NCI-H510A (cell line): ENCODE results near the gene AKR1B1.

ENCODE experiments used
- DNase-seq: peaks from one replicate; lab custom pipeline; 2025; lab: John Stamatoyannopoulos, UW

The AKR1B1 gene

DNA sequence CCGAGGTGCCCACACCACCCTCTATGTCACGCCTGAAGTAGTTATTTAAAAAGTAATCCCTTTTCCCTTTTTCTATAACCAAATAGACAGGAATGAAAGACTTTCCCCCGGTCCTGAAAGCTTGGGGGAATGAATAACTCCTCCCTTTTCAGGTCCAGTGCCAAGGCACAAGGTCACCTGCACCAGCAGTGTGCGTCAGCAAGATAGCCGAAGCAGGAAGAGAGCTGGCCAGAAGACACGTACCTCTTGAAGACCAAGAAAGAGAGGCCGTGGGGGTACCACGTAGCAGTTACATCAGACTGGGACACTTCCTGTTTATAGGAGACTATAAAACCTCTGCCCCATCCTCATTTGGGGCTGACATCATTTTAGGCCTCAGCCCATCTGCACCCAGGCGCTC lies 10.7 kb upstream of the AKR1B1 start:
- no peak for DNase-seq

DNA sequence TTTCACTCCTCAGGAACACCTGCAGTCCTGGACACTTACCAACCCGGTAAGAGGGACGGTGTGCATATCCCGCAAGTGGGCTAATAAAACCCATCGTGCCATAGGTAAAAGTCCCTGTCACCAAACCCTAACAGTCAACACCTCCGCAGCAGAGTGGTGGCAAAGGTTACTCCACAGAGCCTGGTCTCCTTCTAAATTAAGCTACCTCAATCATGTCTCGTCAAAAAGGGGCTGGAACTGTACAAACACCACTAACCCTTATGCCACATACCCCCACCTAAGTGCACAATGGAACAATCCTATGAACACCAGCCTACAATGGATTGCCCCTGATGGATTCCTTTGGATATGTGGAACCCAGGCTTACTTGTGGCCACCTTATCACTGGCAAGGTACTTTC lies 9.6 kb upstream of the AKR1B1 start:
- DNase-seq: no peak

DNA sequence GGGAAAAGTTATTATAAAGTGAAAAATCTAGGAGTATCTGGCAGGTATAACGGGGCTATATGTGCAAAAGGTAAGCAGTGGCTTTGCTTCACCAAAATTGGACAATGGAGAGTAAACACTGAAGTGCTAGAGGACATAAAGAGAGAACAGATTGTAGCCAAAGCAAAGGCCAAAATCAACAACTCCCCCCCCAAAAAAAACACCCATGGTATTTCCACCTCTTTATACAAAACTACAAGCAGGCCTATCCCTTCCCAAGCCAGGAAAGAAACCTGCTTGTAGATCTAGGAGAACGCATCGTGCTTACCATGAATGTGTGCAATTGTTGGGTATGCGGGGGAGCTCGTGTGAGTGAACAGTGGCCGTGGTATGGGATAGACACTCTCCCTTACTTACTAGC lies 9.2 kb upstream of the AKR1B1 start:
- no peak for DNase-seq

DNA sequence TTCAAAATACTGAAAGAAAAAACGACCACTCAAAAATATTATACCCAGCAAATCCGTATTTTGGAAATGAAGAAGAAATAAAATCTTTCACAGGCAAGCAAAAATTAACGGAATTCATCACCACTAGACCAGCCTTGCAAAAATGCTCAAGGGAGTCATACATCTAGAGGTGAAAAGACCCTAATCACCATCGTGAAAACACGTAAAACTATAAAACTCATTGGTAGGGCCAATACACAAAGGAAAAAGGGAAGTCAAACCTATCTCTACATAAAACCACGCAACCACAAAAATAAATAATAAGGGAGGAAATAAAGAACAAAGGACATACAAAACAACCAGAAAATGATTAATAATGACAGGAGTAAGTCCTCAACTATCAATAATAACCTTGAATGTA lies 6.6 kb upstream of the AKR1B1 start:
- DNase-seq: no peak

DNA sequence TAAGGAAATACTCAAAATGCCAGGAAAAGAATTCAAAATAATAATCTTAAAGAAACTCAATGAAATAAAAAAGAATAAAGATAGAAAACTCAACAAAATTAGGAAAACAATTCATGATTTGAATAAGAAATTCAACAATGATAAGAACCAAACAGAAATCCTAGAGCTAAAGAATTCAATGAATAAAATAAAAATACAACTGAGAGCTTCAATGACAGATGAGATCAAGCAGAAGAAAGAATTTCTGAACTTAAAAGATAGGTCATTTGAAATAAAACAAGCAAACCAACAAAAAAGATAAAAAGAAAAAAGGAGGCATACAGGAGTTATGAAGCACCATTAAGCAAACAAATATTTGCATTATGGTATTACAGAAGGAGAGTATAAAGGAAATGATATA lies 5.6 kb upstream of the AKR1B1 start:
- DNase-seq: no peak

DNA sequence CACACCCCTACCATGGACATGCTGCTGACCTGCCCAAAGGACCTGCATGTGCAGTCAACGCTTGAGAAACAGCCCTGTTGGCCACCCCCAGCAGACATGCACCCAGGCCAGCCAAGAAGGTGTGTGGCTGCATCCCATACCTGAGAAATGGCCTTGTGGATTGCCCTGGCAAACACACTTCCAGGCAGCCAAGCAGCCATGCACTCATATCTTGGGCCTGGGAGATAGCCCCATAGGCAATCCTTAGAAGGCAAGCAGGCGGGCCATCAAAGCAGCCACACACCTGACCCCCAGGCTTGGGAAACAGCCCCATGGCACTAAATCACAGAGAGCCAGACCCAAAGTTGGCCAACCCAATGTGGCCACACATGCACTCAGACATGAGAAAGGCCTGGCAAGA lies 4.9 kb upstream of the AKR1B1 start:
- no peak for DNase-seq

DNA sequence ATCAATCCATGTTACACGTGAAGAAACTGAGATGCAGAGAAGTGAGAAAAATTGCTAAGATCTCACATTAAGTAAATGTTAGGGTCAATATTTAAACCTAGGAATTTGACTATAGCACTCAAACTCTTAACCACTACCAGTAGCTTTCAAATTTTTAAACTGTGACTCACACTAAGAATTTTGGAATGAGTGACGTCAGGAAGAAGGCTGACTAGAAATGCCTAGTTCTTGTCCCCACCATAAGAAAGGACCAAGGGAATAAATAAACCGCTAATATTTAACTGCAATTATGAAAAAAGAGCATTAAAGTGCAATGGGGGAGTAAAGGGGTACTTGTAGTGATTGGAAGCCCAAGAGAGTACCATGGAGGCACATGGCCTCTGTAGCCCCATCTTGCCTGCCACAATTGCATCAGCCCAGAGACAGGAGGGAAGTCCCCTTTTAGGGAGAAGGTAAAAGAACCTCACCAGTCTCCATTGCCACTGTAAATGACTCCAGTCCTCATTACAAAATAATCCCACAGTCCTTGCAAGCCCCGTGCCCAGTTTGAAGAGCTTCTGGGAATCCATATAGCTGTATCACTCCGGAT lies 3.5 kb upstream of the AKR1B1 start:
- DNase-seq: no peak

DNA sequence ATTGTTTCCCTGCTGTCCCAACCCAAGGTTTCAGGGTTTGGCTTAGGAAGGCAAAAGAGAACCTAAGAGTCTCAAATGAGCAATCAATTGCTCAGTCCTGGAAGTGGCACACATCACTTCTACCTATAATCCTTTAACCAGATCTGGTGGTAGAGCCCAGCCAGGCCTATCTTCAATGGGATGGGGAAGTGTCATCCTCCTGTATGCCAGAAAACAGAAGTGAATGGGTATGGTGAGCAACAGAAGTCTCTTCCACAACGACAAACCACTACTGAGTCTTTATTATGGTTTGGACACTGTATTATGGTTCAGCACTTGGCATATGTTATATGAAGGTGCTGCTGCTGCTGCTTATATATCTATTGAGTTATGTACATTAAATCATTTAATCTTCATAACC lies 3.0 kb upstream of the AKR1B1 start:
- no peak for DNase-seq

DNA sequence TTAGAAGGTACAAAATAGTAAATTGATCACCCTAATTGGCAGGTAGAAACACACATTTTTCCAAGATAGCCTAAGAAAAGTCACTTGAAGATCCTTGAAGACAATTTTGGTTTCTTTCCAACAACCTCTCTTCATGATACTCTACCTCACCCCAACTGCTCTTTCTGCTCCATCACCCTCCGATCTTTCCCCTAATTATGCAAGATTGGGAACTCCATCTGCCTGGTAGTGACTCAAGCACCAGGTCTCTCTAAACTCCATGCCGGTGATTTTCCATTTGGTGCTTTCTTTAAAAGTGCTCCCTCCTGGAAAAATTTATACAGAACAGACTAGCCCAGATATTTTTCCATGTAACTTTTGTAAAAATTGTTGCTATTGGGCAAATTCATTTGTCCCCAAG lies 1.1 kb upstream of the AKR1B1 start:
- no peak for DNase-seq

DNA sequence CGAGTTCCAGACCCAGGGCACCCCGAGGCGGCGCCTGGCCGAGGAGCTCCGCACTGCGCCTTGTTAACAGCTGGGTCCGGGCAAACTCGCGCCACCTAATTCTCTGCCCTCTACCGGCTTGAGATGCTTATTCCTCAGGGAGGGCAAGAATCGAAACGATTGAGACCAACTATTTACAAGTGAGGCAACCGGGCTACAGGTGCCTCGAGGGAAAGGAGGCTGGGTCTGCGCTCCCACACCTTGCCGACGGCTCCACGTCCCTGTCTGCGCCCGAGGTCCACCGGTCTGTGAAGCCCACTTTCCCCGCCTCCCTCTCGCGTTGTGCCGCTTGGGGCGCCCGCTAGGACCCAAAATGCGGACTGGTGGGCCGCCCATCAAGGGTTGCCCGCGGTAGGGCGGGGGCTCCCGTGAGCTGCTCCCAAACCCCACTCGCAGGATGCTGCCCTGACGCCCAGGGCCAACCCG lies 527 bp downstream of the AKR1B1 start:
- DNase-seq: no peak

DNA sequence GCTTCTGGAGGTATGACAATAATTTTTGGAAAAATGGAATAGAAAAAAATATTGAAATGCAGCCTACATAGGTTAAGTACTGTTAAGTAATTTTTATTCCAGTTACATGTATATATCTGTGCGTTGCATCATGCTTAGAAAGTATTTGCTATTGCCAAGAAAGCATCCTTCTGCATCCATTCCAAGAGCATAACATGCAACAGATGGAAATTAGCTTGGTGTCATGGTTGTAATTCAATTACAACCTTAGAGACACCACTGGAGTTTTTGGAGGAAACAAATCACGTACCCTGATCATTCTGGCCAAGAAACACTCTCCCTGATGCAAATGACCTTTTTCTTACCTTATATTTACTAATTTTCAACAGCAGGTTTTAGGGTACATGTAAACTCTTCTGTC lies 1.7 kb downstream of the AKR1B1 start:
- no peak for DNase-seq

DNA sequence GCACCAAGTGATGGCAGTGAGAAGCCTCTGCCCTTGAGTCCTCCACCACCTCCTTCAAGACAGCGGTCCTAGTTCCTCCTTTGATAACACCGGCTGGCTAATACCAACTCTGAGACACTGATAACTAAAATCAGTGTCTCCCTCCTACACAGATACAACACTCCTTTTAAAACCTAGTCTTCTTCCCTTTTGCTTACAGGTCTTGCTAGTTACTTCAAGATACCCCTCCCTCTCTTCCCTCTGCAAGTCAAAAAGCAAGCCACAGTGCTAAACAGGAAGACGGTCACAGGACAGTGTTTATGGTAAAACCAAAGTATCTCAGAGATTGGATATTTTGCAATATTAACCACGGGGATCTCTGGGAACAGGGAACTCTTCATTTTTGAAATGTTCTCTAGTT lies 4.6 kb downstream of the AKR1B1 start:
- DNase-seq: no peak

DNA sequence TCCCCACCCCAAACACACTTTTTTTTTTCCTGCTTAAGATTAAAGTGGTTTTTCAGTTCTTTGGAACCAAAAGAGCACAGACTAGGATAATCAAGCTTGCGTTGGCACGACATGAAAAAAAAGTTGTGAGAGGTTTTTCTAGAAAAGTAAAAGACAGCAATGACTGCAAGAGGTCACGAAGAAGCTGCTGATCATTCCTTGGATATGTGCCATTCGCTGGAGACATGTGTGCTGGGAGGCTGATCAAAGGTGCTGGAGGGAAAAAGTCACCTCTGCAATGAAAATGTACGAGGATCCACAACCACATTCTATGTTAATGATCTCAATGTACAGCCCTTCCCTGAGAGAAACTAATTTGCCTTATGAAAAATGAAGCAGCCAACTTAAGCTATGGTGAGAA lies 5.4 kb downstream of the AKR1B1 start:
- no peak for DNase-seq

DNA sequence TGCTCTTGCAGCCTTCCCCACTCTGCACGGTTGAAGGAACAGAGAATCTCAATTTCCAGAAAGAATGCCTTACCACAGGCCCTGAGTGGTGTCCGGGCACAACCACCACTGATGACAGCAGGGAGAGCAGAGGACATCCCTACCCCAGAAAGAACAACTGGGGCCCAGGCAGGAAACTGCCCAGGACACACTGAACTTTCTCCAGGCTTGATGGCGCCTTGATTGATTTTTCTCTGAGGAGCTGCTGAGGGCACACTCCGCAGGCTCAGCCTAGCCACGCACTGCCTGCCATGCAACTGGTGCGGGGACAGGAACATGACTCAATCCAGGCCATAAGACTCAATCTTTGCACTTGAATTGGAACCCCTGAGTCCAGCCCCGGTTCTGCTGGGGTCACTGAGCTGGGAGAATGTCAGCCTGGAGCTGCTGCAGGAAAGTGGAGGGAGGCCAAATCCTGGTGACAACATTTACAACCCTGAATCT lies 5.9 kb downstream of the AKR1B1 start:
- DNase-seq: no peak

DNA sequence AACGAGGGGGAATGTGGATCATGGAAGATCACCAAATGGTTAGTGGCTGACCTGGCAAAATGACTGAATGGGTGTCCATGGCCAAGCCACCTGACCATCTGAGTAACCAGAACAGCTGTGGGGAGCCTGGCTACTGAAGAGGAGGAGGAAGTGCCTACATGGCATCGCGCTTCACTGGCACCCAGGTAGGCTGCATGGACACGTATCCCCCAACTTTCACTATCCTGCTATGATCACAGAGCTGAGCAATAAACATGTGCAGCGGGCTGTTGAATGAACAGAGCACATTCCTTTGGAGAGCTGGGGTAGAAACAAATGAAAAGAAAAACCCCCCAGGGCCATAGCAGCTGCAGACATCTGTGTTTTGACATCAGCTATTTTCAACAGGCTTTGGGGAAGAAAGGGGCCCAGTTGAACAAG lies 6.5 kb downstream of the AKR1B1 start:
- no peak for DNase-seq

DNA sequence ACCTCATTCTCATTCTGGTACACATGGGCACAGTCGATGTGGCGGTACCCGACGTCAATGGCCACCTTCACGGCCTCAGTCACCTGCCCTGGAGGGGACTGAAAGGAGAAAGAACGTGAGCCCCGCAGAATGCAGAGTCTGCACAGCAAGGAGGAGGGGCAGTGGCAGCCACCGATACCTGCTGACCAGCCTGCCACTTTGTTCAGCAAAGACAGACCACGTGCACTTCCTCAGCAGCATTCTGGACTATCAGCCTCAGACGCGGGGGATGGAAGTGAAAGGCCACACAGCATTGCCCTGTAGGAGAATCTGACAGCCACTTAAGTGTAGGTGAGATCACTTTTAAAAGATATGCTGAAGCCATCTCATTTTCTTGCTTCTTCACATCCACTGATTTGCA lies 7.2 kb downstream of the AKR1B1 start:
- DNase-seq: no peak

DNA sequence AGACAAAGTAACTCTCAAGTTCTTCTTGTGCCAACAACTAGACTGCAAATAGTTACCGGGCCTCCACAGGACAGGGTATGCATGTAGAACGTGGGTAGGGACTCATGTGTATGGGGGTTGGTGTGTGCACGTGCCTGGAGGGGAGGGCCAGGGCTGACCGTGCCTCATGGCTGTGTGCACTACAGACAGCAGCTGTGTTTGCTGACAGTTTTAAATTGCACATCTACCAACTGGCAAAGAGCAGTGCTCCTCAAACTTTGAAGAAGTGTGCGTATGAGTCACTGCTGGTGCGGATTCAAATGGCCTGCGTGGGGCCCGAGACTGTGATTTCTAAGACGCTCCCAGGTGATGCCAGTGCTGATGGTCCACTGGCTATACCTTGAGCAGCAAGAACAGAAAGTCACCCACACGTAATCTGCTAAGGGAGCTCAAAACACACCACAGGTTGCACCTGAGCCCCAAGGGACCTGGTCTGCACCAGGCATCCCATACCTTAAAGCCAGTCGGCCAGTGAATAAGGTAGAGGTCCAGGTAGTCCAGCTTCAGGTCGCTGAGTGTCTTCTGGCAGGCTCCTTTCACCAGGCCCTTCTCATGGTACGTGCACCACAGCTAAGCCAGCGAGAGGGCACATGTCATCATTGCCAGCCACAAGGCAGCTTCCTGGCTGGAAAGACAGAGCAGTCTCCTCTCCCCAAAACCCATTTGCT lies 8.5 kb downstream of the AKR1B1 start:
- no peak for DNase-seq

DNA sequence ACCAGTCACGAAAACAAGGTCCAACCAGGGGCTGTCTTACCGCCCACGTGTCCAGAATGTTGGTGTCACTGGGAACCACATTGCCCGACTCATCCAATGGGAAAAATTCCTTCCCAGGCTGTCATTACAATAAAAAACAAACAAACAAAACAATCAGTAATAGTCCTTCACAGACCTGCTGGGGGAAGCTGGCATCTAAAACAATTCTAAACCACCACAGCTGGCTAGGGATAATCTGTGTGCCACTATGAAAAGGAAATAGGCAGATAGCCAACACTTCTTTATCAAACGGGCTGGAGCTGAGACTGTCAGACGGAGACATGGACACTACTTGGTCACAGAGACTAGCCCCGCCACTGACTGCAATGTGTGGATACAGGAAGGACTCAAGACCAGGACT lies 9.2 kb downstream of the AKR1B1 start:
- DNase-seq: no peak

DNA sequence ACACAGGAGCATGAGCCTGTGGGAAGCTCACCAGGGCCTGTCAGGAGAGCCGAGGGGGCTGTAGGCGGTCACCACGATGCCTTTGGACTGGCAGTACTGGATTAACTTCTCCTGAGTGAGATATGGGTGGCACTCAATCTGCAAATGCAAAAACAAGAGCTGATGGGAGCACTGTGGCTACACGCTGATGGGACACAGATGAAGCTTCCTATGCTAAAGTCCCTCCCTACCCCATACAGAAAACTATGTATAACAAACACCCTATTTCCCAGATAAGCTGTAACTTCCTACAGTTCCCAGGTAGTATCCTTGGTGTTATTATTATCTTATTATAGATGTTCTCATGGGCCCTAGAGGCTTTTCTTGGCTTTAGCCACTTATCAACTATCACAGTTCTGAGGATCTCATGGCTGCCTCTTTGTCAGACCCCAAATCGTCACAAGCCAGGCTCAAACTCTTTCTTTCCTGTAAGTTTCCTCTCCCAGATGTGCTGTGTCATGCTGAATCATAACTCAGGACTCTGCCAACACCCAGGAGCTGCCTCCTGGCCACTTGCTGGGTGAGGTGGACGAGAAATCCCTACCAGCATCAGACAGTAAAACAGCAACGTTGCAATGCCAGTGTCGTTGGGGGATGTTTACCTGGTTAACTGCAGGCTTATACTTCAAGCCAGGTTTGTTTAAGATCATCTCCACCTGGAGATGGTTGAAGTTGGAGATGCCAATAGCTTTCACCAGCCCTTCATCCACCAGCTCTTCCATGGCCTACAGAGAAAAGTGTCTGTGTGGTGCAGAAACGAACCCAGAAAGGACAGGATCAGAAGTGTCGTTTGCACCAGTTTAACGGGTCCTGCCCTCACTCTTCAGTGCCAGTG lies 10.3 kb downstream of the AKR1B1 start:
- no peak for DNase-seq

DNA sequence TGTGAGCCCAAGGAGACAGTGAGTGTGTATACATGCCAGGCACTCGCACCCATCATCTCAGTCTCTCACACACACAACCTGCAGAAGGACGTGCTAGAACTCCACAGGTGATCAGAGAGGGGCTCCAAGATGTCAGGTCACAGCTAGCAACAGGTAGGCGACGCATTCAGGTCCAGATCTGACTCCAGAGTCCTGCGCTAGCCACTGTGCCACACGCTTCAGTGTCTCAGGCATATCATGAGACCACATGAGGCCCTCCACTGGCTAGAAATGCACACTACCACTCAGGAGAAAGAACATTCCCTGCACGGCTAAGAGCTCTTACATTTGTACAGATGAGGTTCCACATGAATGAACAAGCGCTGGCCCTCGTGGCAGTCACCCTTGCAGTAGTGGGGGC lies 11.5 kb downstream of the AKR1B1 start:
- DNase-seq: no peak

DNA sequence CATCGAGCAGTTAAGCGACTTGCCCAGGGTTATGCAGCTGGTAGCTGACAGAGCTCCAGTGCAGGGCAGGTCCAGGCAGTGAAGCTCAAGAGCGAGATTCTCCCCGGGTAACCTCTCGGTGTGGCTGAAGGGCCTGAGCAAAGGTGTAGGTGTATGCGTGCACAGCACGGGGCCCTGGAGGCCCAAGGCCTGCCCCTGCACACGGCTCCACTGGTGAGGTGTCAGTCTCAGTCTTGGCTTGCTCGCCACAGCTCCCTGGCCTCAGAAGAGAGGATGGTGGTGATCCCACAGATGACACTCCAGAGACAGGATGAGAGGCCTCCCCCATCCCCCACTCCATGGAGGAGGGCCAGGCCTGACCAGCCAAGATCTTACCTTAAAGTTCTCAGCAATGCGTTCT lies 12.0 kb downstream of the AKR1B1 start:
- DNase-seq: no peak

DNA sequence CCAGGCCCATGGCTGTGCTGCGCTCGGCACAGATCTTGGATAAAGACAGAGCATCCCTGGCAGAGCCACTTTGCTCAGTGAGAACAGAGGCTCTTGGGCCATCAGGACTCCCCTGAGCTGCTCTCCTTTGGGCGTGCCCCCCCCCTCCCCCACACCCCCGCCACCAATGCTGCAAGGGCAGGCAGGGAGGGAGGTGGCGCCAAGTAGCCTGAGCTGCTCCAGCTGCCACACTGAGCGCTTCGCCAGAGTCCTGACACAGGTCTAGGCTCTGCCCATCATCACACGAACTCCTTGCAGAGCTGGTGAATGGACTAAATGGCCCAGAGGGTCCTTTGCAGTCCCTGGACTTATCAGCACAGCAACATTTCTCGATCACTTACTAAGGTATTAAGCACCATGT lies 12.5 kb downstream of the AKR1B1 start:
- DNase-seq: no peak

DNA sequence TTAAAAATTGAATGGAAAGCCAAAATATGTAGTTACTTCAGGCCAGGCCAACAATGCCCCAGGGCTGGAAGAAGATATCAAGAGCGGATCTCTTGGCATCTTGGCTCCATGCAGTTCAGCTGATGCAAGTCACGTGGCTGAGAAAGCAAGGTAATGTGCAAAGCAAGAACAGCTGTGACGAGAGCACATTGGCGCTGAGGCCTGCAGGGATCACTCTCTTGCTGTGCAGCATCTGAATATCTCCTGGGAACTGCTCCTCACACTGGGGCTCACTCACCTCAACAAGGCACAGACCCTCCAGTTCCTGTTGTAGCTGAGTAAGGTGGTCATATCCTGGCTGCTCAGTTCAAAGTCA lies 14.0 kb downstream of the AKR1B1 start:
- no peak for DNase-seq
